GM21723 (cell line): ENCODE data around the gene EPGN.

Experiments used
- ATAC-seq: cut with Tn5 transposase; IDR thresholded peaks from one replicate; pipeline ENCODE4 v1.9.1; 2021; ENCODE audit warnings: mild to moderate bottlenecking, moderate library complexity; ENCODE audit not compliant: unreplicated experiment

Gene EPGN

GRCh38 chr4:74307170-74307569 lies 1.1 kb upstream of the EPGN start:
- ATAC-seq = no peak

- no peak for ATAC-seq
Observed at GRCh38 chr4:74309223-74309622, 953 bp downstream of the EPGN start.

GRCh38 chr4:74311696-74312313 lies 3.5 kb downstream of the EPGN start:
- ATAC-seq = peak; percentile 73

- no peak for ATAC-seq
Observed at GRCh38 chr4:74314329-74314728, 6.1 kb downstream of the EPGN start.

GRCh38 chr4:74314944-74315343 lies 6.7 kb downstream of the EPGN start:
- no peak for ATAC-seq

GRCh38 chr4:74315376-74315775 lies 7.1 kb downstream of the EPGN start:
- no peak for ATAC-seq

GRCh38 chr4:74316397-74316796 lies 8.1 kb downstream of the EPGN start:
- ATAC-seq = no peak

- no peak for ATAC-seq
Observed at GRCh38 chr4:74317616-74318246, 9.5 kb downstream of the EPGN start.

GRCh38 chr4:74318276-74318675 lies 10.0 kb downstream of the EPGN start:
- ATAC-seq = no peak

GRCh38 chr4:74319470-74319869 lies 11.2 kb downstream of the EPGN start:
- no peak for ATAC-seq

- ATAC-seq = peak; percentile 93
Observed at GRCh38 chr4:74320559-74321118, 12.4 kb downstream of the EPGN start.

- no peak for ATAC-seq
Observed at GRCh38 chr4:74322301-74322700, 14.0 kb downstream of the EPGN start.

GRCh38 chr4:74323663-74324062 lies 15.4 kb downstream of the EPGN start:
- no peak for ATAC-seq

GRCh38 chr4:74324262-74324661 lies 16.0 kb downstream of the EPGN start:
- no peak for ATAC-seq

- ATAC-seq = no peak
Observed at GRCh38 chr4:74325886-74326285, 17.6 kb downstream of the EPGN start.

GRCh38 chr4:74327762-74328161 lies 19.5 kb downstream of the EPGN start:
- no peak for ATAC-seq

- no peak for ATAC-seq
Observed at GRCh38 chr4:74328501-74328900, 20.2 kb downstream of the EPGN start.

- no peak for ATAC-seq
Observed at GRCh38 chr4:74329307-74329706, 21.0 kb downstream of the EPGN start.

GRCh38 chr4:74330295-74330750 lies 22.1 kb downstream of the EPGN start:
- ATAC-seq = no peak

- ATAC-seq = no peak
Observed at GRCh38 chr4:74331252-74331651, 23.0 kb downstream of the EPGN start.

GRCh38 chr4:74331944-74332343 lies 23.7 kb downstream of the EPGN start:
- ATAC-seq = no peak

GRCh38 chr4:74334636-74335035 lies 26.4 kb downstream of the EPGN start:
- no peak for ATAC-seq
